ENCODE results near the gene MAP1B. TPM values are rescaled to one million over a fixed set of nuclear protein-coding genes. Genes with fewer than 3 reads are reported as not detected.

The MAP1B gene
- total and polyA plus RNA-seq, 8 donors = 2.1 to 985 (median 24.7) TPM

DNA sequence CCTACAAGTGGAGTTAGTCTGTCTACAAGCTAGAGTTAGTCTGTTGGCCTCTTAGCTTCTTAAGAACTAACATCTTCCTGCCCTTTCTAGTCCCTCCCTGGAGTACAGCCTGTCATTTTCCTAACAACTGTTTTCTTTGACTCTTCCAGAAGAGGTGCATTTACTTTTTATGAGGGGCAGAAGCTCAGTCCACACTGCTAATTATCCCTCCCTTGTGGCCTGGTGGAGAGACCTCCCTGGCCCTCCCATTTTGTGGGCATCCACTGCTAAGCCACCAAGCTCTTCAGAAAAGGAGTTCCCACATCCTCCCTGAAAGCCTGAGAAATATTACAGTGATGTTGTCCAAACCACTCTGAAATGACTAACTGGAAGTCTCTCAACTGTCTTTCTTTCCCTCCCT lies 8.0 kb downstream of the MAP1B start:
- no peaks in the 10 kb centered on the region for H3K9me3 ChIP-seq
- H3K4me3 ChIP-seq = no peak overlapping the region
- H3K27ac ChIP-seq = no peak overlapping the region
- TF ChIP-seq POLR2AphosphoS5 (IDR thresholded peaks at IDR 0.05) = no peak
- TF ChIP-seq CTCF (IDR thresholded peaks at IDR 0.05) = no peak
- no peak for TF ChIP-seq EP300 (IDR thresholded peaks at IDR 0.05)
- TF ChIP-seq POLR2A (IDR thresholded peaks at IDR 0.05) = no peak
- H3K4me1 ChIP-seq = peaks cover 0 to 33% (median 5%) of the 10 kb centered on the region in 4 donors
- intact Hi-C loops (cut with DNase I; ENCODE audit: low total_unique reads) = no loop called here
- H3K27me3 ChIP-seq = peaks cover 0 to 4% (median 3%) of the 10 kb centered on the region in 3 donors
- DNase-seq = no peak
- peaks cover 0 to 41% (median 20%) of the 10 kb centered on the region in 4 donors for H3K36me3 ChIP-seq

DNA sequence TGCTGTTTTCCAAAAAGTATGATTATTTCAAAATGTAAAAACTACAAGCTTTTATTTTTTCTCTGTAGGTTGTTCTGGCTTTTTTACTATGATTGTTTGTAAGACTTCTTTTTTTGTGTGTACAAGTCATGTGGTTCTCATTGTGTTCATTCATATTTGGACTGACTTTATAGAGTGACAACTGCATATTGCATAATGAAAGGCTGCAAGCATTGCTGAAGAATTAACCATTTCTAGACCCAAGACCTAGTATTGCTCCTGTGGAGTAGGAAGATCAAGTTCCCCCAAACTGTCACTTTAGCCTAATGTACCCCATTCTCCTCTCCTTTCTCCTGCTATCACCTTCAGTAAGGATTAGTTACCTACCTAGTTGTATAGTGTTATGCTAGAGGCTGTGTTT lies 10.0 kb downstream of the MAP1B start:
- no peak for TF ChIP-seq POLR2A (IDR thresholded peaks at IDR 0.05)
- TF ChIP-seq EP300 (IDR thresholded peaks at IDR 0.05) = no peak
- TF ChIP-seq POLR2AphosphoS5 (IDR thresholded peaks at IDR 0.05) = no peak
- no peak for TF ChIP-seq CTCF (IDR thresholded peaks at IDR 0.05)
- intact Hi-C loops (cut with DNase I; ENCODE audit: low total_unique reads) = no loop called here
- Histone ChIP-seq H3K4me1 (peaks cover 0 to 41% (median 2%) of the 10 kb centered on the region in 4 donors), H3K9me3 (no peaks in the 10 kb centered on the region), H3K4me3 (no peak overlapping the region), H3K27ac (no peak overlapping the region), H3K36me3 (peaks cover 0 to 41% (median 20%) of the 10 kb centered on the region in 4 donors), H3K27me3 (peaks cover 0 to 3% (median 0%) of the 10 kb centered on the region in 3 donors)
- DNase-seq = no peak

- Histone ChIP-seq H3K36me3 (peaks cover 0 to 36% (median 21%) of the 10 kb centered on the region in 4 donors), H3K27ac (no peak overlapping the region), H3K27me3 (peaks cover 0 to 4% (median 0%) of the 10 kb centered on the region in 3 donors), H3K4me1 (peaks cover 0 to 39% (median 9%) of the 10 kb centered on the region in 4 donors), H3K9me3 (no peaks in the 10 kb centered on the region), H3K4me3 (no peak overlapping the region)
- no peak for TF ChIP-seq EP300 (IDR thresholded peaks at IDR 0.05)
- TF ChIP-seq POLR2AphosphoS5 (IDR thresholded peaks at IDR 0.05) = no peak
- TF ChIP-seq POLR2A (IDR thresholded peaks at IDR 0.05) = no peak
- TF ChIP-seq CTCF (IDR thresholded peaks at IDR 0.05) = no peak
- DNase-seq = no peak
- intact Hi-C loops (cut with DNase I; ENCODE audit: low total_unique reads) = no loop called here
- 42 to 52% (median 50%) methylated on average over 12 of the region's 12 CpGs for whole genome bisulfite sequencing, 5 donors
These were observed 13.9 kb downstream of the MAP1B start for GRCh38 chr5:72121052-72121779.

DNA sequence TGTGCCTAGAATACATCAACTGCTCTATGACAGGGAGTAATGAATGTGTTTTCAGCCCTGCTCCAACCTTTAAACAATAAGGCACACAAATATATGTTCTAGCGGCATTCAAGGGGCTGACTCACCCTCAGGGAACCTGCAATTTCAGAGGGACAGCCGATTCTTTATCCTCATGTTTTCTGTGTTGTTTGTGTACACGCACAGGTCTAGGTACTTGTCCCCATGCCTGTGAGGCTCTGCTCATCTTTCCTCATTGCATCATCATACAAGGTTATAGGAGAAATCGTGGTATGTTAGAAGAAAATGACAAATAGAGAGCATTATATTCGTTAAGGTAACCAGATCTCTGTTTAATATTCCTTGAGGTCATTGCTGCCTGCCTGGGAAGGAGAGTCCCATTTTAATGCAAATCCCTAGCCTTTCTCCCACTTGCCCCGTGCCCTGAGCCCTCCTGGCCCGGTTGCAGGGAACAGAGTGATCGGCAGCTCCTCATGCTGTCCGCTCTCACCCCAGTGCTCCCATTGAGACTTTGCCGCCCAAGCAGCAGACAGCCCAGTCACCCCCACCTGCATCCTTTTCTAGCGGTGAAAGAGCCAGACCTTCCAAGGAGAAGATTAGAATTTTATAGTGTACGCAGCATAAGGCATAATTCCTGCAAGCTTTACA lies 14.6 kb downstream of the MAP1B start:
- H3K27me3 ChIP-seq = peaks cover 0 to 4% (median 0%) of the 10 kb centered on the region in 3 donors
- H3K9me3 ChIP-seq = no peaks in the 10 kb centered on the region
- TF ChIP-seq POLR2AphosphoS5 (IDR thresholded peaks at IDR 0.05) (no peak), CTCF (IDR thresholded peaks at IDR 0.05) (no peak), POLR2A (IDR thresholded peaks at IDR 0.05) (no peak), EP300 (IDR thresholded peaks at IDR 0.05) (no peak)
- H3K4me3 ChIP-seq = no peak overlapping the region
- 56 to 66% (median 65%) methylated on average over 12 of the region's 12 CpGs for WGBS, 5 donors
- no peak for DNase-seq
- intact Hi-C loops (cut with DNase I; ENCODE audit: low total_unique reads) = no loop called here
- H3K27ac ChIP-seq = no peak overlapping the region
- H3K36me3 ChIP-seq = peaks cover 0 to 29% (median 16%) of the 10 kb centered on the region in 4 donors
- peaks cover 0 to 46% (median 10%) of the 10 kb centered on the region in 4 donors for H3K4me1 ChIP-seq
